HG03175 (cell line): ENCODE data around the gene PPP2R2C.

Experiments
- ATAC-seq: cut with Tn5 transposase; IDR thresholded peaks from one replicate; pipeline ENCODE4 v1.9.1; 2021; ENCODE audit warnings: mild to moderate bottlenecking, moderate library complexity; ENCODE audit not compliant: unreplicated experiment

Gene PPP2R2C

GRCh38 chr4:6404611-6405396 is 67.6 kb downstream of the PPP2R2C start:
- no peak for ATAC-seq

GRCh38 chr4:6403400-6403685 is 69.1 kb downstream of the PPP2R2C start:
- ATAC-seq, result no peak

- no peak for ATAC-seq
Measured at GRCh38 chr4:6402566-6403399, 69.6 kb downstream of the PPP2R2C start.

- ATAC-seq, result no peak
Measured at GRCh38 chr4:6401797-6402196, 70.6 kb downstream of the PPP2R2C start.

GRCh38 chr4:6396696-6397236 is 75.6 kb downstream of the PPP2R2C start:
- no peak for ATAC-seq

- ATAC-seq, result no peak
Measured at GRCh38 chr4:6395466-6396228, 76.8 kb downstream of the PPP2R2C start.

- ATAC-seq, result no peak
Measured at GRCh38 chr4:6394671-6395081, 77.7 kb downstream of the PPP2R2C start.

GRCh38 chr4:6393544-6394475 is 78.6 kb downstream of the PPP2R2C start:
- ATAC-seq, result no peak

GRCh38 chr4:6393066-6393465 is 79.3 kb downstream of the PPP2R2C start:
- no peak for ATAC-seq

- no peak for ATAC-seq
Measured at GRCh38 chr4:6392407-6392806, 80.0 kb downstream of the PPP2R2C start.

GRCh38 chr4:6391852-6392188 is 80.6 kb downstream of the PPP2R2C start:
- no peak for ATAC-seq

GRCh38 chr4:6391186-6391851 is 81.1 kb downstream of the PPP2R2C start:
- ATAC-seq, result no peak

- ATAC-seq, result no peak
Measured at GRCh38 chr4:6390356-6390755, 82.1 kb downstream of the PPP2R2C start.

GRCh38 chr4:6389142-6389825 is 83.1 kb downstream of the PPP2R2C start:
- no peak for ATAC-seq

GRCh38 chr4:6388713-6389112 is 83.7 kb downstream of the PPP2R2C start:
- no peak for ATAC-seq

- ATAC-seq, result no peak
Measured at GRCh38 chr4:6387946-6388345, 84.5 kb downstream of the PPP2R2C start.

GRCh38 chr4:6386091-6386490 is 86.3 kb downstream of the PPP2R2C start:
- no peak for ATAC-seq

GRCh38 chr4:6385288-6385687 is 87.1 kb downstream of the PPP2R2C start:
- ATAC-seq, result no peak

- ATAC-seq, result no peak
Measured at GRCh38 chr4:6384541-6384940, 87.9 kb downstream of the PPP2R2C start.
